ENCODE results near the gene SAMM50.
"Not testable (repeated sequence)": the region's sequence is repeated elsewhere in the genome, so short reads cannot be mapped to it uniquely, and the experiment has no call there.

SAMM50 gene

GRCh38 chr22:44012162-44012561 lies 56.9 kb downstream of the SAMM50 start:
- no peak overlapping the region for H3K4me3 ChIP-seq (ENCODE audit: low read depth, low read length)
- TF ChIP-seq CTCF (IDR thresholded peaks at IDR 0.05; ENCODE audit: low read depth, low read length), result no peak

GRCh38 chr22:44012591-44012990 lies 57.3 kb downstream of the SAMM50 start:
- TF ChIP-seq CTCF (IDR thresholded peaks at IDR 0.05; ENCODE audit: low read depth, low read length), result no peak
- no peak overlapping the region for H3K4me3 ChIP-seq (ENCODE audit: low read depth, low read length)

- TF ChIP-seq CTCF (IDR thresholded peaks at IDR 0.05; ENCODE audit: low read depth, low read length), result no peak
Observed at GRCh38 chr22:44014241-44014640, 59.0 kb downstream of the SAMM50 start.

GRCh38 chr22:44016586-44016985 lies 61.3 kb downstream of the SAMM50 start:
- H3K4me3 ChIP-seq (ENCODE audit: low read depth, low read length), result not testable (repeated sequence)

More at GRCh38 chr22:44014241-44014640, 59.0 kb downstream of the SAMM50 start:
- no peak overlapping the region for H3K4me3 ChIP-seq (ENCODE audit: low read depth, low read length)

GRCh38 chr22:44018594-44018993 lies 63.4 kb downstream of the SAMM50 start:
- TF ChIP-seq CTCF (IDR thresholded peaks at IDR 0.05; ENCODE audit: low read depth, low read length), result no peak
- no peak overlapping the region for H3K4me3 ChIP-seq (ENCODE audit: low read depth, low read length)

- TF ChIP-seq CTCF (IDR thresholded peaks at IDR 0.05; ENCODE audit: low read depth, low read length), result no peak
- H3K4me3 ChIP-seq (ENCODE audit: low read depth, low read length), result no peak overlapping the region
Observed at GRCh38 chr22:44019416-44019815, 64.2 kb downstream of the SAMM50 start.

GRCh38 chr22:44019846-44020245 lies 64.6 kb downstream of the SAMM50 start:
- TF ChIP-seq CTCF (IDR thresholded peaks at IDR 0.05; ENCODE audit: low read depth, low read length), result no peak
- H3K4me3 ChIP-seq (ENCODE audit: low read depth, low read length), result no peak overlapping the region

GRCh38 chr22:44020981-44021380 lies 65.7 kb downstream of the SAMM50 start:
- no peak overlapping the region for H3K4me3 ChIP-seq (ENCODE audit: low read depth, low read length)
- no peak for TF ChIP-seq CTCF (IDR thresholded peaks at IDR 0.05; ENCODE audit: low read depth, low read length)

Data from WI38 (cell line).